ENCODE results near the gene FOXA3.

Gene FOXA3

DNA sequence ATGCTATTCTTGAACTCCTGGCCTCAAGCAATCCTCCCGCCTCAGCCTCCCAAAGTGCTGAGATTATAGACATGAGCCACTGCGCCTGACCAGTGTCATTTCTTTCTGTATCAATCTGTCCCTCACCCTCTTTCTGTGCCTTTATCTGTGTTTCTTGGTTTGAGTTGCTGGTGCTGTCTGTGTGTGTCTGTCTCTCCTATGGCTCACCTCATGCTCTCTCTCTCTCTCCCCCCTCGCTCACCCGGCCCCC, 12.0 kb downstream of the FOXA3 start:
- TF ChIP-seq CTCF (IDR thresholded peaks at IDR 0.05; ENCODE audit: low read depth, low read length) = no peak
- DNase-seq (ENCODE audit: extremely low read depth, low read depth) = no peak

DNA sequence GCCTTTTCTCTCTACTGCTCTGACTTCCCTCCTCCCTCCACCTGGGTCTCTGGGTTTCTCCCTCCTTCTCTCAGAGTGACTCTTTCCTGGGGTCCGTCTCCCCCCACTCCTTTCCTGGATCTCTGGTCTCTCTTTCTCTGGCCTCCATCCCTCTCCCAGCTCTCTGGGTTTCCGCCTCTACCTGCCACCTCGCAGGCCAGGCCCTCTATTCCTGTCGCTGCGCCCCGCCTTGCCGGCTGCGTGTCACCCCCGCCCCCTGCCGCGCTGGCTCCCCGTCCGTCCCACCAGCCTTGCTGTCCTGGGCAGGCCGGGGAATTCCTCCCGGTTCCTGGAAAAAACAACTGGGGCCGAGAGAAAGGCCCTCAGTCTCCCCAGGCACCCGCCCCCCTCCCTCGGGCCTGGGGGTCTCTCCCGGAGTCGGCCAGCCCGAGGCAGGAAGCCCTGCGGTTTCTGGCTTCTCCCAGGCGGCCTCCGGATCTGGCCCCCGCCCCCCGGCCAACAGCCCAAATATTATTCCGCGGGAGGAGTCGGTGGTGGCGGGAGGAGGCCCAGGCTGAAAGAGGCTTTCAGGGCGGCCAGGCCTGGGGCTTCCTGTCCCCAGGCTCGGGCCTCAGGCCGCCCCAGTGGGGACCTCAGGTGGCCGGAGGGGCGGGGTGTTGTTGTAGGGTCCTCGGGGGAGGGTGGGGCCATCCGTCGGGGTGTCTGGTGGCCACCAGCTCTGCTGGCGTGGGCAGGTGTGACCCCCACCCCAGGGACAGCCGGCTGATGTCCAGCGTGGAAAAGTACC, 12.5 kb downstream of the FOXA3 start:
- no peak for DNase-seq (ENCODE audit: extremely low read depth, low read depth)
- TF ChIP-seq CTCF (IDR thresholded peaks at IDR 0.05; ENCODE audit: low read depth, low read length) = no peak

GRCh38 chr19:45878043-45878794, 14.1 kb downstream of the FOXA3 start:
- DNase-seq (ENCODE audit: extremely low read depth, low read depth) = no peak
- TF ChIP-seq CTCF (IDR thresholded peaks at IDR 0.05; ENCODE audit: low read depth, low read length) = no peak

DNA sequence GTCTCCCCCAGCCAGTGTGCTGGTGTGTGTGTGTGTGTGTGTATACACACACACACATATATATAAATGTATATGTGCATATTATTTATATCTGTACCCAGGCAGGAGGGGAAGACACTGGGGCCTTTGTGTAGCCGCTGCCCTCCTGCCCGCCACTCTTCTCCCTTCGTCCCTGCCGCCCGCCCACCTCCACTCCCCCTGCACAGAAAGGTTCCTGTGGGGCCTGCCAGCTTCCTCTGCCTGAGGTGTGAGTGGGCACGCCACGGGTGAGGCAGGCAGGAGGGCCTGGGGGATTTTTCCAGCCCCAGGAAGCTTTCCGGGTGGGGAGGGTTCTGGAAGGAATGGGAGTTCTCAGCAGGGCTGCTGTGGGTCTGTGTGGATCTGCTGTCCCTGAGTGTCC, 14.9 kb downstream of the FOXA3 start:
- TF ChIP-seq CTCF (IDR thresholded peaks at IDR 0.05; ENCODE audit: low read depth, low read length) = no peak

DNA sequence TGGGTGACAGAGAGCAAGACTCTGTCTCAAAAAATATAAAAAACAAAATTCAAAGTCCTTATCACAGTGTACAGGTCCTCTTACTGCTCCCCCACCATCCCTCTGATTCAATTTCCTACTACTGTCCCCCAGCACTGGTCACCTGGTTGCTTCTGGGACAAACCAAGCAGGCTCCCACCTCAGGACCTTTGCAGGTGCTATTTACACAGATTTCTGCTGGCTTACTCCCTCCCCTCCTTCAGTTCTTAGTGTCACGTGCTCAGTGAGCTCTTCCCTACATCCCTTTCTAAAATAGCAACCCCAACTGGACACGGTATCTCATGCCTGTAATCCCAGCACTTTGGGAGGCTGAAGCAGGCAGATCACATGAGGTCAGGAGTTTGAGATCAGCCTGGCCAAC, 15.8 kb downstream of the FOXA3 start:
- no peak for TF ChIP-seq CTCF (IDR thresholded peaks at IDR 0.05; ENCODE audit: low read depth, low read length)

More for the DNA sequence above, 14.9 kb downstream of the FOXA3 start:
- no peak for DNase-seq (ENCODE audit: extremely low read depth, low read depth)

DNA sequence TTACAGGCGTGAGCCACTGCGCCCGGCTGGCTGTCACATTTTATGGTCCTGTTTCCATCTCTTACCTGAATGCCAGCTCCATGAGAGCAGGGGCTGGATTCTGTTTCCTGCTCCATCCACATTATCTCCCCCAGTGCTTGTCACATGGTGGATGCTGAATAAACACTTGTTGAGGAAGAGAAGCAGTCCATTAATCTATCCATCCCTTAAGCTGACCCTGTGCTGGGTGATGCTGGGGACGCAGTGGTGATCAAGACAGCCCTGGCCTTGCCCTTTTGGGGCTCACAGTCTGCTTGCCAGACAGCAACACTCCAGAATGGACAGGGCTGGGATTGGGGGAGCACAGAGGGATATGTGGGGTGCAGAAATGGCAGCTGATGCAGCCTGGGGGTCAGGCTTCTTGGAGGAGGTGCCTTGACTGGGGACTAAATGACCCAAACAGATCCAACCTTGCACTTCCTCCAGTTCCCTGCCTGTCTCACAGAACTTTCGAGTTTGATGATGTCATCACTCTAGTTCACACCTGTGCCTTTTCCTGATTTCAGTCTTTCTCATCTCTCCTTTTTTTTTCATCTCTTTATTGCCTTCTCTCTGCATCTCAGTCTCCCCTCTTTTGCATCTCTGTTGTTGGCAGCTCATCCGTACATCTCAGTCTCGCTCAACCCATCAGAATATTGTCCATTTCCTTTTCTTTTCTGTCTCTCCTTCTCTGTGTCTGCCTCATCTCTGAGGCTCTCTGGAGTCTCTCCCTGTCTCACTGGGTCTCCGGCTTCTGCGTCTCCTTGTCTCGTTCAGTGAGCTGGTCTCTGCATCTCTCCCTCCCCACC, 17.2 kb downstream of the FOXA3 start:
- no peak for TF ChIP-seq CTCF (IDR thresholded peaks at IDR 0.05; ENCODE audit: low read depth, low read length)
- DNase-seq (ENCODE audit: extremely low read depth, low read depth) = no peak

More for the DNA sequence above, 15.8 kb downstream of the FOXA3 start:
- no peak for DNase-seq (ENCODE audit: extremely low read depth, low read depth)

Measured in AG09319 (cell line).